Fibroblast of lung (primary cell): ENCODE measurements around the gene C12orf54.

Source experiments
- CTCF ChIP-seq, 2 donors: IDR thresholded peaks in 1 of 2; conservative IDR thresholded peaks in 1 of 2; 1 replicate in 1 of 2; 2 replicates in 1 of 2; pipeline ENCODE4 v1.5.1; 2011 to 2012; ENCODE audit warnings: low read length in 2 of 2, control low read depth in 1 of 2, inconsistent platforms in 1 of 2, low read depth in 1 of 2, mild to moderate bottlenecking in 1 of 2
- EZH2 ChIP-seq: IDR thresholded peaks from 2 replicates; pipeline ENCODE4 v1.5.1; 2012; ENCODE audit warnings: low read length, control low read depth, mild to moderate bottlenecking; ENCODE audit errors: missing control alignments

- TF ChIP-seq CTCF (conservative IDR thresholded peaks at IDR 0.05 in 1 of 2, IDR thresholded peaks at IDR 0.05 in 1 of 2; ENCODE audit: low read depth in 1 of 2, low read length in 2 of 2) (peak; percentile 4 to 9), EZH2 (no peak)
Measured at GRCh38 chr12:48454667-48455066, 27.6 kb upstream of the C12orf54 start.
